SK-N-SH (cell line): Measurements from ENCODE around the gene OPRM1. TPM values are rescaled to one million over a fixed set of nuclear protein-coding genes. Genes with fewer than 3 reads are reported as not detected.

Experiments
- CTCF ChIA-PET: fragments of 300-600, 350-600 bp; formaldehyde crosslinking; extraction: SDS; loops from one replicate; lab custom pipeline; 2021; lab: Yijun Ruan, JAX
- POLR2A ChIA-PET: fragments of 350-600 bp; sonication (Branson Sonifier 250); formaldehyde crosslinking; extraction: SDS; loops from one replicate; lab custom pipeline; 2020; ENCODE audit warnings: antibody characterized with exemption, inconsistent platforms; lab: Yijun Ruan, JAX
- DNase-seq: peaks from one replicate; pipeline ENCODE4 v3.0.0; 2012
- H2AFZ ChIP-seq: fragments of 200-600 bp; sonication (generic); 2 replicates; pipeline ENCODE4 v1.8.1; 2016; ENCODE audit warnings: antibody characterized with exemption, mild to moderate bottlenecking, low read depth
- H3F3A ChIP-seq: fragments of 200-600 bp; sonication (generic); replicated peaks from 2 replicates; pipeline ENCODE3; 2016; ENCODE audit warnings: antibody characterized with exemption, mild to moderate bottlenecking; ENCODE audit not compliant: insufficient read depth
- H3K27ac ChIP-seq, 2 experiments: fragments of 200-500 bp in 1 of 2; fragments of 200-600 bp in 1 of 2; sonication (Bioruptor generic) in 1 of 2; sonication (generic), shearing (Covaris generic) in 1 of 2; 2 replicates each; pipeline versions ENCODE4 v1.5.1 to v1.6.1; 2014 to 2016; ENCODE audit warnings: low read depth in 2 of 2, inconsistent platforms in 1 of 2, low read length in 1 of 2, mild to moderate bottlenecking in 1 of 2, mixed read lengths in 1 of 2
- H3K27me3 ChIP-seq: fragments of 200-600 bp; sonication (generic), shearing (Covaris generic); 2 replicates; pipeline ENCODE4 v1.6.1; 2016; ENCODE audit warnings: mixed run types; ENCODE audit not compliant: insufficient read depth
- H3K36me3 ChIP-seq, 2 experiments: fragments of 200-500 bp in 1 of 2; fragments of 200-600 bp in 1 of 2; sonication (Bioruptor generic) in 1 of 2; sonication (generic) in 1 of 2; replicated peaks in 1 of 2; 2 replicates each; pipeline versions ENCODE3 to v1.5.1; 2014 to 2016; ENCODE audit warnings: low read length in 1 of 2, mild to moderate bottlenecking in 1 of 2; ENCODE audit not compliant: insufficient read depth in 2 of 2, control insufficient read depth in 1 of 2
- H3K4me1 ChIP-seq, 2 experiments: fragments of 200-500 bp in 1 of 2; fragments of 200-600 bp in 1 of 2; sonication (Bioruptor generic) in 1 of 2; sonication (generic), shearing (Covaris generic) in 1 of 2; 2 replicates each; pipeline versions ENCODE4 v1.5.1 to v1.6.1; 2014 to 2016; ENCODE audit warnings: low read depth in 1 of 2, low read length in 1 of 2, mixed run types in 1 of 2; ENCODE audit not compliant: insufficient read depth in 2 of 2, control insufficient read depth in 1 of 2
- H3K4me2 ChIP-seq: fragments of 200-600 bp; sonication (generic), shearing (Covaris generic); 2 replicates; pipeline ENCODE4 v1.6.1; 2017; ENCODE audit warnings: mixed run types
- H3K4me3 ChIP-seq, 2 experiments: fragments of 200-500 bp in 1 of 2; fragments of 200-600 bp in 1 of 2; sonication (Bioruptor generic) in 1 of 2; sonication (generic), shearing (Covaris generic) in 1 of 2; 2 replicates each; pipeline versions ENCODE4 v1.5.1 to v1.8.1; 2014 to 2016; ENCODE audit warnings: low read depth in 2 of 2, inconsistent platforms in 1 of 2, low read length in 1 of 2, mild to moderate bottlenecking in 1 of 2, mixed read lengths in 1 of 2, moderate library complexity in 1 of 2
- H3K79me2 ChIP-seq: fragments of 200-600 bp; sonication (generic); 2 replicates; pipeline ENCODE4 v1.8.1; 2017; ENCODE audit warnings: mild to moderate bottlenecking; ENCODE audit not compliant: insufficient read depth
- H3K9ac ChIP-seq: fragments of 200-600 bp; sonication (generic); 2 replicates; pipeline ENCODE4 v1.6.1; 2017; ENCODE audit warnings: mixed run types
- H3K9me2 ChIP-seq: fragments of 200-600 bp; sonication (generic); 2 replicates; pipeline ENCODE4 v1.6.1; 2017; ENCODE audit warnings: mixed run types
- H3K9me3 ChIP-seq: fragments of 200-600 bp; sonication (generic); 2 replicates; pipeline ENCODE4 v1.6.1; 2017; ENCODE audit warnings: mixed run types, mild to moderate bottlenecking, moderate library complexity
- H4K20me1 ChIP-seq: fragments of 200-600 bp; sonication (generic); 2 replicates; pipeline ENCODE4 v1.6.1; 2017; ENCODE audit warnings: mild to moderate bottlenecking, mixed run types; ENCODE audit not compliant: insufficient read depth
- ELF1 ChIP-seq: IDR thresholded peaks from 2 replicates; pipeline ENCODE4 v1.4.0; 2012
- EP300 ChIP-seq, 2 experiments: IDR thresholded peaks; 2 replicates each; pipeline versions ENCODE4 v1.4.0 to v1.6.1; 2012; ENCODE audit warnings: borderline replicate concordance in 1 of 2, low read depth in 1 of 2, low read length in 1 of 2
- EZH2phosphoT487 ChIP-seq: fragments of 200-600 bp; sonication (generic); IDR thresholded peaks from 2 replicates; pipeline ENCODE4 v1.6.1; 2017; ENCODE audit warnings: low read depth, mixed run types, mild to moderate bottlenecking, antibody characterized with exemption, moderate library complexity, borderline replicate concordance
- FOSL2 ChIP-seq: IDR thresholded peaks from 2 replicates; pipeline ENCODE4 v1.4.0; 2012; ENCODE audit warnings: low read depth, mild to moderate bottlenecking, moderate library complexity, borderline replicate concordance
- FOXJ3 ChIP-seq: sonication (generic); formaldehyde crosslinking; IDR thresholded peaks from 2 replicates; pipeline ENCODE4 v1.5.1; 2020; ENCODE audit warnings: mild to moderate bottlenecking, missing genetic modification reagents
- FOXM1 ChIP-seq: IDR thresholded peaks from 2 replicates; pipeline ENCODE4 v1.4.0; 2012; ENCODE audit warnings: low read depth, mild to moderate bottlenecking
- GATA2 ChIP-seq: sonication (generic); formaldehyde crosslinking; IDR thresholded peaks from 2 replicates; pipeline ENCODE4 v1.5.0; 2020; ENCODE audit warnings: mild to moderate bottlenecking, missing genetic modification reagents
- MXI1 ChIP-seq: IDR thresholded peaks from 2 replicates; pipeline ENCODE4 v1.6.1; 2012; ENCODE audit warnings: mild to moderate bottlenecking, low read depth, low read length, improper control_type of control experiment
- NFIC ChIP-seq: IDR thresholded peaks from 2 replicates; pipeline ENCODE4 v1.4.0; 2012; ENCODE audit warnings: borderline replicate concordance
- POLR2AphosphoS5 ChIP-seq: IDR thresholded peaks from 2 replicates; pipeline ENCODE4 v1.6.1; 2012; ENCODE audit warnings: low read depth, low read length
- RAD21 ChIP-seq: IDR thresholded peaks from 2 replicates; pipeline ENCODE4 v1.6.1; 2012; ENCODE audit warnings: mild to moderate bottlenecking, low read length
- RFX5 ChIP-seq: IDR thresholded peaks from 2 replicates; pipeline ENCODE4 v1.6.1; 2012; ENCODE audit warnings: mild to moderate bottlenecking, improper control_type of control experiment, low read length
- TCF12 ChIP-seq: IDR thresholded peaks from 2 replicates; pipeline ENCODE4 v1.4.0; 2012
- TEAD4 ChIP-seq: IDR thresholded peaks from 2 replicates; pipeline ENCODE4 v1.4.0; 2012; ENCODE audit warnings: mild to moderate bottlenecking, borderline replicate concordance; ENCODE audit not compliant: insufficient read depth
- ZBTB33 ChIP-seq: IDR thresholded peaks from 2 replicates; pipeline ENCODE4 v1.4.0; 2012; ENCODE audit warnings: low read depth, borderline replicate concordance
- WGBS: methylation state at CpG from one replicate; pipeline ENCODE4 v1.1.6; 2017; ENCODE audit warnings: low lambda C conversion rate; 5-methylcytosine and 5-hydroxymethylcytosine counted together
- polyA plus RNA-seq, 3 experiments: library from polyadenylated mRNA; depleted of rRNA; stranded (reverse); fragments of >200 nt; gene quantifications; 2 replicates each; pipeline ENCODE4 v1.2.3, GENCODE V29; 2012

OPRM1 gene
- polyA plus RNA-seq, 1 of the 3 experiments (the other 2 are of a cell fraction), result 0.15 TPM

- Histone ChIP-seq H3K79me2 (no peaks in the 10 kb centered on the region), H3K27me3 (no peaks in the 10 kb centered on the region), H3K27ac (peak overlapping the region in 1 of 2 experiments; percentile 50; a peak in 2 of 4 replicates), H2AFZ (no peak overlapping the region), H3K4me2 (no peak overlapping the region), H3K4me1 (peaks cover 0 to 19% of the 10 kb centered on the region in 2 experiments; a peak in 2 of 4 replicates), H3K9me2 (no peaks in the 10 kb centered on the region), H3K4me3 (no peak overlapping the region), H3K9ac (no peak overlapping the region), H4K20me1 (no peaks in the 10 kb centered on the region), H3K36me3 (no peaks in the 10 kb centered on the region), H3F3A (no peaks in the 10 kb centered on the region), H3K9me3 (no peaks in the 10 kb centered on the region)
- ChIA-PET POLR2A (no interaction called here), CTCF (interaction anchor here (0.6 to 0.8 kb wide), 2 partner anchors 26 to 345 kb away, joined by 3 to 4 read pairs; no protein-coding TSS in a partner anchor)
- TF ChIP-seq NFIC, result no peak
- TF ChIP-seq FOXM1, result no peak
- no peak for TF ChIP-seq RAD21
- TF ChIP-seq TEAD4, result no peak
- TF ChIP-seq RFX5, result no peak
- TF ChIP-seq ZBTB33, result no peak
- no peak for TF ChIP-seq POLR2AphosphoS5
- TF ChIP-seq MXI1, result no peak
- 20% methylated on average over 3 of the region's 3 CpGs for WGBS
- no peak for DNase-seq
Measured at GRCh38 chr6:154096834-154097233, 57.8 kb downstream of the OPRM1 start.

DNA sequence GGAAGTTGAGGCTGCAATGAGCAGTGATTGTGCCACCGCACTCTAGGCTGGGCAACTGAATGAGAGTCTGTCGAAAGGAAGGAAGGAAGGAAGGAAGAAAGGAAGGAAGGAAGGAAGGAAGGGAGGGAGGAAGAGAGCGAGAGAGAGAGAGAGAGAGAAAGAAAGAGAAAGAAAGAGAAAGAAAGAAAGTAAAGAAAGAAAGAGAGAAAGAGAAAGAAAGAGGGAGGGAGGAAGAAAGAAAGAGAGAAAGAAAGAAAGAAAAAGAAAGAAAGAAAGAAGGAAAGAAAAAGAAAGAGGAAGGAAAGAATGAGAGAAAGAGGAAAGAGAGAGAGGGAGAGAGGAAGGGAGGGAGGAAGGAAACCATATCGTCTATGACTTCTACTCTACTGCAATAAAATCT lies 60.2 kb downstream of the OPRM1 start:
- Histone ChIP-seq H3K9me2 (no peaks in the 10 kb centered on the region), H3K4me3 (no peak overlapping the region), H3K79me2 (no peaks in the 10 kb centered on the region), H3K4me1 (peaks cover 0 to 7% of the 10 kb centered on the region in 2 experiments; a peak in 2 of 4 replicates), H3K36me3 (no peaks in the 10 kb centered on the region), H3F3A (no peaks in the 10 kb centered on the region), H3K27ac (no peak overlapping the region), H3K4me2 (no peak overlapping the region), H3K9ac (no peak overlapping the region), H2AFZ (no peak overlapping the region), H3K27me3 (no peaks in the 10 kb centered on the region), H4K20me1 (no peaks in the 10 kb centered on the region), H3K9me3 (no peaks in the 10 kb centered on the region)
- TF ChIP-seq GATA2, result no peak
- no peak for TF ChIP-seq FOXM1
- no peak for TF ChIP-seq POLR2AphosphoS5
- no peak for TF ChIP-seq TCF12
- TF ChIP-seq EZH2phosphoT487, result no peak
- TF ChIP-seq FOSL2, result no peak
- TF ChIP-seq ELF1, result no peak
- TF ChIP-seq EP300 (IDR thresholded peaks at IDR 0.05; ENCODE audit: borderline replicate concordance in 1 of 2, low read depth in 1 of 2, low read length in 1 of 2), result no peak
- TF ChIP-seq FOXJ3, result no peak
- 54% methylated on average over 4 of the region's 4 CpGs for WGBS
- DNase-seq, result no peak
- ChIA-PET POLR2A (no interaction called here), CTCF (no interaction called here)
